HepG2 (cell line): Measurements from ENCODE around the gene VEGFC. TPM values are rescaled to one million over a fixed set of nuclear protein-coding genes. Genes with fewer than 3 reads are reported as not detected.
A peak's percentile ranks its signal among the peaks of the same experiment; 100 is the strongest.

Experiments
- ATAC-seq: fragments of 200-7000 bp; cut with Tn5 transposase; 3 replicates; pipeline ENCODE4 v1.9.1; 2020; ENCODE audit warnings: mild to moderate bottlenecking, moderate library complexity
- BruUV-seq: library from RNA; stranded (reverse); fragments of 400-500 nt; replicated peaks from 2 replicates; lab custom pipeline; 2021; lab: Mats Ljungman, UMichigan
- CTCF ChIA-PET: fragments of 300-600 bp; formaldehyde crosslinking; extraction: SDS; loops from one replicate; lab custom pipeline; 2021; ENCODE audit warnings: low total read pairs, inconsistent platforms, low intra/inter-chr PET ratio; lab: Yijun Ruan, JAX
- POLR2A ChIA-PET: fragments of 350-600 bp; sonication (Branson Sonifier 250); formaldehyde crosslinking; loops from one replicate; lab custom pipeline; 2020; ENCODE audit warnings: antibody characterized with exemption, inconsistent platforms; lab: Yijun Ruan, JAX
- DNase-seq: peaks from one replicate; pipeline ENCODE4 v3.0.0-alpha.2; 2015; ENCODE audit warnings: low spot score
- FAIRE-seq: peaks from 3 replicates; lab custom pipeline; 2011; peaks lifted over from hg19 to GRCh38; lab: Jason Lieb, UNC
- H2AFZ ChIP-seq: one replicate; pipeline ENCODE4 v1.6.1; 2011; ENCODE audit warnings: low read length, inconsistent platforms
- H3K27ac ChIP-seq: fragments of 300-600 bp; 3 replicates; pipeline ENCODE4 v1.8.0; 2011; ENCODE audit warnings: mixed run types, mild to moderate bottlenecking, mixed read lengths, low read length, inconsistent platforms; ENCODE audit not compliant: insufficient read depth; ENCODE audit errors: extremely low read length
- H3K27me3 ChIP-seq, 2 experiments: fragments of 200-600 bp in 1 of 2; 2 replicates in 1 of 2; 3 replicates in 1 of 2; pipeline versions ENCODE4 v1.6.0 to v1.8.0; 2011; ENCODE audit warnings: low read length in 2 of 2, mild to moderate bottlenecking in 2 of 2, moderate library complexity in 2 of 2, inconsistent platforms in 1 of 2; ENCODE audit not compliant: insufficient read depth in 2 of 2, control insufficient read depth in 1 of 2
- H3K36me3 ChIP-seq, 2 experiments: fragments of 200-600 bp in 1 of 2; replicated peaks in 1 of 2; 2 replicates in 1 of 2; 3 replicates in 1 of 2; pipeline versions ENCODE4 v1.5.1 to v1.8.0; 2011; ENCODE audit warnings: low read length in 2 of 2, inconsistent platforms in 1 of 2; ENCODE audit not compliant: insufficient read depth in 2 of 2, control insufficient read depth in 1 of 2
- H3K4me1 ChIP-seq: 2 replicates; pipeline ENCODE4 v1.5.1; 2012; ENCODE audit warnings: low read length, inconsistent platforms; ENCODE audit not compliant: insufficient read depth
- H3K4me2 ChIP-seq: 2 replicates; pipeline ENCODE4 v1.6.0; 2011; ENCODE audit warnings: low read depth, low read length, inconsistent platforms
- H3K4me3 ChIP-seq, 3 experiments: fragments of 200-600 bp in 1 of 3; sonication (generic), shearing (Covaris generic) in 1 of 3; replicated peaks in 1 of 3; 2 replicates each; pipeline ENCODE4 v1.5.1; 2011 to 2016; ENCODE audit warnings: low read length in 3 of 3, inconsistent platforms in 2 of 3, low read depth in 2 of 3, mild to moderate bottlenecking in 2 of 3, control low read depth in 1 of 3, mixed read lengths in 1 of 3; ENCODE audit not compliant: insufficient read depth in 1 of 3
- H3K79me2 ChIP-seq: one replicate; pipeline ENCODE4 v1.6.1; 2011; ENCODE audit warnings: low read length, inconsistent platforms; ENCODE audit not compliant: insufficient read depth
- H3K9ac ChIP-seq: 2 replicates; pipeline ENCODE4 v1.6.0; 2011; ENCODE audit warnings: mild to moderate bottlenecking, low read depth, low read length, inconsistent platforms; ENCODE audit not compliant: insufficient read depth
- H3K9me3 ChIP-seq: 2 replicates; pipeline ENCODE4 v1.5.1; 2012; ENCODE audit warnings: mild to moderate bottlenecking, low read length
- H4K20me1 ChIP-seq: 2 replicates; pipeline ENCODE4 v1.6.0; 2011; ENCODE audit warnings: inconsistent platforms, mild to moderate bottlenecking, low read length, moderate library complexity; ENCODE audit not compliant: insufficient read depth
- ATF7 ChIP-seq, 2 experiments: fragments of 450-650 bp in 1 of 2; sonication (generic) in 1 of 2; formaldehyde crosslinking in 1 of 2; IDR thresholded peaks; 2 replicates each; pipeline versions ENCODE4 v1.4.0 to v1.6.1; 2016 to 2020; ENCODE audit warnings: antibody characterized with exemption in 1 of 2, mild to moderate bottlenecking in 1 of 2, missing genetic modification reagents in 1 of 2
- EP300 ChIP-seq, 3 experiments: sonication (generic) in 1 of 3; formaldehyde crosslinking in 1 of 3; IDR thresholded peaks; 2 replicates each; pipeline versions ENCODE4 v1.5.1 to v1.6.1; 2011 to 2020; ENCODE audit warnings: low read depth in 2 of 3, low read length in 2 of 3, borderline replicate concordance in 1 of 3, improper control_type of control experiment in 1 of 3, mild to moderate bottlenecking in 1 of 3, missing genetic modification reagents in 1 of 3, moderate library complexity in 1 of 3
- JUND ChIP-seq: sonication (generic); formaldehyde crosslinking; IDR thresholded peaks from 2 replicates; pipeline ENCODE4 v1.8.0; 2022; ENCODE audit warnings: mild to moderate bottlenecking, missing genetic modification reagents
- SMC3 ChIP-seq: IDR thresholded peaks from 2 replicates; pipeline ENCODE4 v1.6.1; 2011; ENCODE audit warnings: low read length, improper control_type of control experiment
- THAP8 ChIP-seq: sonication (generic); formaldehyde crosslinking; IDR thresholded peaks from 2 replicates; pipeline ENCODE4 v1.5.1; 2020; ENCODE audit warnings: missing genetic modification reagents, mild to moderate bottlenecking, borderline replicate concordance
- ZMYM3 ChIP-seq: sonication (generic); formaldehyde crosslinking; IDR thresholded peaks from 2 replicates; pipeline ENCODE4 v1.5.1; 2020; ENCODE audit warnings: mild to moderate bottlenecking, missing genetic modification reagents
- ZNF317 ChIP-seq: sonication (generic); formaldehyde crosslinking; IDR thresholded peaks from 2 replicates; pipeline ENCODE4 v1.5.0; 2020; ENCODE audit warnings: mild to moderate bottlenecking, missing genetic modification reagents
- ZNF441 ChIP-seq: sonication (generic); formaldehyde crosslinking; IDR thresholded peaks from 2 replicates; pipeline ENCODE4 v1.7.0; 2021; ENCODE audit warnings: missing genetic modification reagents, borderline replicate concordance
- ZNF766 ChIP-seq: sonication (generic); formaldehyde crosslinking; IDR thresholded peaks from 2 replicates; pipeline ENCODE4 v1.5.0; 2020; ENCODE audit warnings: missing genetic modification reagents, borderline replicate concordance
- WGBS: methylation state at CpG from one replicate; pipeline ENCODE4 v1.1.6; 2017; ENCODE audit warnings: low lambda C conversion rate; 5-methylcytosine and 5-hydroxymethylcytosine counted together
- in situ Hi-C: cut with HindIII; loops from 2 replicates; pipeline ENCODE4 v1.10.0; 2017; ENCODE audit warnings: low pct_unique_long_range_greater_than_20kb; ENCODE audit not compliant: extremely low pct_ligation_motif_present
- intact Hi-C: fragments of 100-400 bp; cut with micrococcal nuclease; formaldehyde crosslinking; loops from one replicate; pipeline ENCODE4 v1.10.0; 2022; ENCODE audit not compliant: unreplicated experiment
- polyA plus RNA-seq, 8 experiments: library from polyadenylated mRNA; depleted of rRNA in 3 of 8; stranded (reverse) in 7 of 8; unstranded in 1 of 8; fragments of >200 nt; fragmentation: Illumina TruSeq in 4 of 8; extraction: Trizol in 4 of 8; gene quantifications; 2 replicates each; pipeline versions ENCODE4 v1.2.1 to v1.2.3, GENCODE V29; 2011 to 2016; ENCODE audit warnings: low read depth in 4 of 8, missing spikeins in 1 of 8, mixed read lengths in 1 of 8; ENCODE audit not compliant: insufficient read depth in 1 of 8
- total RNA-seq, 5 experiments: library from RNA; depleted of rRNA; stranded (reverse); fragments of >200 nt; fragmentation: Illumina TruSeq; extraction: Trizol; gene quantifications; 2 replicates each; pipeline ENCODE4 v1.2.3, GENCODE V29; 2016; ENCODE audit warnings: low read depth in 1 of 5
- TF ChIP-seq, protein P1 (sequence below): sonication (generic); formaldehyde crosslinking; conservative IDR thresholded peaks from 2 replicates; pipeline ENCODE4 v1.8.0; 2022; ENCODE audit warnings: mild to moderate bottlenecking, moderate library complexity, missing genetic modification reagents

Gene VEGFC
- total and polyA plus RNA-seq, 2 of the 13 experiments (the other 11 are each of a cell fraction or from before 2014, with no cell fraction given): not detected

- DNase-seq (no peak), ATAC-seq (no peak), FAIRE-seq (no peak)
- no peak overlapping the region for H3K27ac ChIP-seq
- peak; percentile 73 for TF ChIP-seq ATF7 (IDR thresholded peaks at IDR 0.05)
- TF ChIP-seq ATF7 (CRISPR knock-in tag; IDR thresholded peaks at IDR 0.05): no peak
- TF ChIP-seq SMC3: no peak
- no peak for TF ChIP-seq ZNF766 (CRISPR knock-in tag)
- WGBS: 0% methylated on average over 1 of the region's 1 CpG
- H3K27me3 ChIP-seq: no peaks in the 10 kb centered on the region; a peak in 1 of 5 replicates
- H3K79me2 ChIP-seq: no peaks in the 10 kb centered on the region
- intact Hi-C loops: no loop called here
- H3K9ac ChIP-seq: no peak overlapping the region
- H3K9me3 ChIP-seq: no peaks in the 10 kb centered on the region
- no TSS peak for BruUV-seq
- ChIA-PET CTCF (no interaction called here), POLR2A (no interaction called here)
- H4K20me1 ChIP-seq: no peaks in the 10 kb centered on the region
- H3K4me3 ChIP-seq: no peak overlapping the region
- no peaks in the 10 kb centered on the region for H3K36me3 ChIP-seq
- no peak overlapping the region for H3K4me2 ChIP-seq
- H3K4me1 ChIP-seq: no peaks in the 10 kb centered on the region
- in situ Hi-C loops: no loop called here
- no peak overlapping the region for H2AFZ ChIP-seq
Measured at GRCh38 chr4:176780995-176781738, 11.6 kb downstream of the VEGFC start.

DNA sequence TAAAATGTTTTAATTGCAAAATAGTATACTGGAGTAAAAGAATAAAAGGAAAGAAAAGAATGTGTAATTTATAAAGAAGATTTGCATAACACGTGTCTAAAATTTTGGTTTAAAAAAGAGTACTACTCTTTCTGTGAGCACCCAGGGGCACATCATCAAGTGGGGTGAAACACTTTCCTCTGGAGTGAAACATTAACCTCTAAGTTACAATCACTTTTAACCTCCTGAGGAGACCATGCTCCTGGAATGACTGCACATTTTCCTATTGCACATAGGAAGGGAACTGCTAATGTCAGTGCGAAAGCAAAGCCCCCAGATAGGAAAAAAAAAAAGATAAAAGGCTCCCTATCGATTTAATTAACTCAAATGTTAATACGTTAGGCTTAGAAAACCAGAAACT is 13.3 kb downstream of the VEGFC start:
- WGBS: 29% methylated on average over 4 of the region's 4 CpGs
- H3K4me2 ChIP-seq: no peak overlapping the region
- no peaks in the 10 kb centered on the region; a peak in 1 of 5 replicates for H3K27me3 ChIP-seq
- no peaks in the 10 kb centered on the region for H3K36me3 ChIP-seq
- TF ChIP-seq ZNF441 (no peak), ZMYM3 (CRISPR knock-in tag) (no peak), EP300 (IDR thresholded peaks at IDR 0.05; ENCODE audit: low read depth in 2 of 2, low read length in 2 of 2) (no peak), EP300 (CRISPR knock-in tag; IDR thresholded peaks at IDR 0.05; ENCODE audit: borderline replicate concordance) (no peak), THAP8 (CRISPR knock-in tag) (no peak), ZNF317 (CRISPR knock-in tag) (no peak), JUND (no peak)
- TF ChIP-seq, protein P1, sequence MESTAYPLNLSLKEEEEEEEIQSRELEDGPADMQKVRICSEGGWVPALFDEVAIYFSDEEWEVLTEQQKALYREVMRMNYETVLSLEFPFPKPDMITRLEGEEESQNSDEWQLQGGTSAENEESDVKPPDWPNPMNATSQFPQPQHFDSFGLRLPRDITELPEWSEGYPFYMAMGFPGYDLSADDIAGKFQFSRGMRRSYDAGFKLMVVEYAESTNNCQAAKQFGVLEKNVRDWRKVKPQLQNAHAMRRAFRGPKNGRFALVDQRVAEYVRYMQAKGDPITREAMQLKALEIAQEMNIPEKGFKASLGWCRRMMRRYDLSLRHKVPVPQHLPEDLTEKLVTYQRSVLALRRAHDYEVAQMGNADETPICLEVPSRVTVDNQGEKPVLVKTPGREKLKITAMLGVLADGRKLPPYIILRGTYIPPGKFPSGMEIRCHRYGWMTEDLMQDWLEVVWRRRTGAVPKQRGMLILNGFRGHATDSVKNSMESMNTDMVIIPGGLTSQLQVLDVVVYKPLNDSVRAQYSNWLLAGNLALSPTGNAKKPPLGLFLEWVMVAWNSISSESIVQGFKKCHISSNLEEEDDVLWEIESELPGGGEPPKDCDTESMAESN (CRISPR knock-in tag): no peak
- H4K20me1 ChIP-seq: no peaks in the 10 kb centered on the region
- in situ Hi-C loops (no loop called here), intact Hi-C loops (no loop called here)
- no peak for ATAC-seq
- H3K79me2 ChIP-seq: no peaks in the 10 kb centered on the region
- no TSS peak for BruUV-seq
- ChIA-PET CTCF (no interaction called here), POLR2A (no interaction called here)
- no peak for FAIRE-seq
- H3K4me1 ChIP-seq: no peaks in the 10 kb centered on the region
- H3K9ac ChIP-seq: no peak overlapping the region
- no peak overlapping the region for H2AFZ ChIP-seq
- H3K9me3 ChIP-seq: no peaks in the 10 kb centered on the region
- H3K4me3 ChIP-seq: no peak overlapping the region
- no peak for DNase-seq
- no peak overlapping the region for H3K27ac ChIP-seq
